IMR-90 (cell line): ENCODE measurements around the gene IL21R. TPM values are rescaled to one million over a fixed set of nuclear protein-coding genes. Genes with fewer than 3 reads are reported as not detected.

Experiments
- ATAC-seq: fragments of 200-7000 bp; cut with Tn5 transposase; 2 replicates; pipeline ENCODE4 v1.9.1; 2020; ENCODE audit warnings: low read depth, mild to moderate bottlenecking, moderate library complexity
- BruUV-seq: library from RNA; stranded (reverse); fragments of 400-500 nt; replicated peaks from 2 replicates; lab custom pipeline; 2021; lab: Mats Ljungman, UMichigan
- CTCF ChIA-PET: fragments of 300-600 bp; formaldehyde crosslinking; extraction: SDS; loops from one replicate; lab custom pipeline; 2021; ENCODE audit warnings: antibody characterized with exemption; lab: Yijun Ruan, JAX
- POLR2A ChIA-PET: fragments of 300-600 bp; sonication (Branson Sonifier 250); formaldehyde crosslinking; loops from one replicate; lab custom pipeline; 2022; ENCODE audit warnings: antibody characterized with exemption; ENCODE audit not compliant: unreplicated experiment; lab: Charles Lee
- DNase-seq: peaks from one replicate; pipeline ENCODE4 v3.0.0; 2013
- H2AFZ ChIP-seq: replicated peaks from 2 replicates; pipeline ENCODE3; 2013; ENCODE audit warnings: low read length, mild to moderate bottlenecking; ENCODE audit not compliant: poor library complexity
- H2AK5ac ChIP-seq: 2 replicates; pipeline ENCODE4 v1.6.1; 2013; ENCODE audit warnings: low read depth, low read length, inconsistent platforms
- H2AK9ac ChIP-seq: replicated peaks from 2 replicates; pipeline ENCODE3; 2013; ENCODE audit warnings: mild to moderate bottlenecking, low read depth, low read length, moderate library complexity; ENCODE audit not compliant: poor library complexity
- H2BK120ac ChIP-seq: 2 replicates; pipeline ENCODE4 v1.6.1; 2013; ENCODE audit warnings: low read depth, low read length, inconsistent platforms
- H2BK15ac ChIP-seq: 3 replicates; pipeline ENCODE4 v1.6.1; 2013; ENCODE audit warnings: low read depth, low read length, inconsistent platforms
- H2BK20ac ChIP-seq: 2 replicates; pipeline ENCODE4 v1.6.1; 2013; ENCODE audit warnings: low read depth, mild to moderate bottlenecking, inconsistent platforms, low read length, moderate library complexity
- H2BK5ac ChIP-seq: 2 replicates; pipeline ENCODE4 v1.6.1; 2013; ENCODE audit warnings: mild to moderate bottlenecking, low read depth, low read length, inconsistent platforms; ENCODE audit not compliant: poor library complexity, severe bottlenecking
- H3K14ac ChIP-seq: replicated peaks from 2 replicates; pipeline ENCODE4 v1.6.1; 2013; ENCODE audit warnings: low read depth, low read length, inconsistent platforms
- H3K18ac ChIP-seq: 2 replicates; pipeline ENCODE4 v1.6.1; 2013; ENCODE audit warnings: low read depth, low read length, control low read depth
- H3K23ac ChIP-seq: 2 replicates; pipeline ENCODE4 v1.6.1; 2013; ENCODE audit warnings: low read depth, low read length, inconsistent platforms
- H3K27ac ChIP-seq: 2 replicates; pipeline ENCODE4 v1.5.1; 2013; ENCODE audit warnings: mild to moderate bottlenecking, control low read depth, low read length; ENCODE audit not compliant: insufficient read depth
- H3K27me3 ChIP-seq: 2 replicates; pipeline ENCODE4 v1.6.1; 2013; ENCODE audit warnings: low read length; ENCODE audit not compliant: control insufficient read depth, insufficient read depth
- H3K36me3 ChIP-seq: 2 replicates; pipeline ENCODE4 v1.6.1; 2013; ENCODE audit warnings: low read length, mixed read lengths; ENCODE audit not compliant: control insufficient read depth, insufficient read depth
- H3K4ac ChIP-seq: 2 replicates; pipeline ENCODE4 v1.6.1; 2013; ENCODE audit warnings: low read depth, low read length, inconsistent platforms
- H3K4me1 ChIP-seq: 2 replicates; pipeline ENCODE4 v1.6.1; 2013; ENCODE audit warnings: low read length, mixed read lengths; ENCODE audit not compliant: control insufficient read depth, insufficient read depth
- H3K4me2 ChIP-seq: 2 replicates; pipeline ENCODE4 v1.6.1; 2013; ENCODE audit warnings: low read depth, mild to moderate bottlenecking, control low read depth, low read length, moderate library complexity
- H3K4me3 ChIP-seq: 2 replicates; pipeline ENCODE4 v1.5.1; 2013; ENCODE audit warnings: low read depth, mild to moderate bottlenecking, control low read depth, low read length, moderate library complexity; ENCODE audit not compliant: insufficient read depth
- H3K56ac ChIP-seq: 2 replicates; pipeline ENCODE4 v1.6.1; 2013; ENCODE audit warnings: low read length, inconsistent platforms; ENCODE audit not compliant: insufficient read depth; ENCODE audit errors: extremely low read depth
- H3K79me1 ChIP-seq, 2 experiments: 2 replicates each; pipeline ENCODE4 v1.6.1; 2013; ENCODE audit warnings: low read length in 2 of 2, inconsistent platforms in 1 of 2, low read depth in 1 of 2
- H3K9ac ChIP-seq: 2 replicates; pipeline ENCODE4 v1.6.1; 2013; ENCODE audit warnings: low read depth, low read length, control low read depth
- H3K9me1 ChIP-seq: 2 replicates; pipeline ENCODE4 v1.6.1; 2013; ENCODE audit warnings: low read length, inconsistent platforms; ENCODE audit not compliant: insufficient read depth
- H3K9me3 ChIP-seq: 2 replicates; pipeline ENCODE4 v1.6.1; 2013; ENCODE audit warnings: low read length; ENCODE audit not compliant: control insufficient read depth, insufficient read depth
- H4K20me1 ChIP-seq: 2 replicates; pipeline ENCODE4 v1.6.1; 2013; ENCODE audit warnings: low read length, inconsistent platforms; ENCODE audit not compliant: insufficient read depth
- H4K5ac ChIP-seq: 2 replicates; pipeline ENCODE4 v1.6.1; 2013; ENCODE audit warnings: mild to moderate bottlenecking, low read depth, low read length, control low read depth
- H4K8ac ChIP-seq, 2 experiments: 2 replicates each; pipeline ENCODE4 v1.6.1; 2013; ENCODE audit warnings: low read depth in 2 of 2, low read length in 2 of 2, control low read depth in 1 of 2, inconsistent platforms in 1 of 2
- H4K91ac ChIP-seq: 2 replicates; pipeline ENCODE4 v1.6.1; 2013; ENCODE audit warnings: low read depth, low read length, inconsistent platforms; ENCODE audit not compliant: insufficient read depth
- BHLHE40 ChIP-seq: fragments of 150-350 bp; IDR thresholded peaks from 2 replicates; pipeline ENCODE4 v1.6.1; 2016; ENCODE audit warnings: mild to moderate bottlenecking, low read depth, low read length
- CEBPB ChIP-seq: IDR thresholded peaks from 2 replicates; pipeline ENCODE4 v1.6.1; 2012; ENCODE audit warnings: low read depth, low read length, improper control_type of control experiment
- CHD1 ChIP-seq: IDR thresholded peaks from 2 replicates; pipeline ENCODE4 v1.6.1; 2012; ENCODE audit warnings: low read depth, low read length, improper control_type of control experiment
- CTCF ChIP-seq: conservative IDR thresholded peaks from 2 replicates; pipeline ENCODE4 v1.5.1; 2012; ENCODE audit warnings: mild to moderate bottlenecking, low read depth, low read length, improper control_type of control experiment
- ELK1 ChIP-seq: fragments of 150-350 bp; IDR thresholded peaks from 2 replicates; pipeline ENCODE4 v1.6.1; 2016; ENCODE audit warnings: low read depth, mild to moderate bottlenecking, low read length, moderate library complexity, borderline replicate concordance
- FOS ChIP-seq: fragments of 150-350 bp; IDR thresholded peaks from 2 replicates; pipeline ENCODE4 v1.6.1; 2016; ENCODE audit warnings: low read depth, low read length
- MAFK ChIP-seq: IDR thresholded peaks from 2 replicates; pipeline ENCODE4 v1.6.1; 2012; ENCODE audit warnings: low read depth, low read length, improper control_type of control experiment
- MAZ ChIP-seq: IDR thresholded peaks from 2 replicates; pipeline ENCODE4 v1.6.1; 2012; ENCODE audit warnings: low read depth, mild to moderate bottlenecking, low read length, improper control_type of control experiment, moderate library complexity, borderline replicate concordance
- MXI1 ChIP-seq: IDR thresholded peaks from 2 replicates; pipeline ENCODE4 v1.6.1; 2012; ENCODE audit warnings: low read depth, mild to moderate bottlenecking, low read length, moderate library complexity, borderline replicate concordance
- NFE2L2 ChIP-seq: fragments of 150-350 bp; IDR thresholded peaks from 2 replicates; pipeline ENCODE4 v1.6.1; 2016; ENCODE audit warnings: low read depth, mild to moderate bottlenecking, low read length
- POLR2A ChIP-seq: IDR thresholded peaks from 2 replicates; pipeline ENCODE4 v1.6.1; 2012; ENCODE audit warnings: mild to moderate bottlenecking, low read depth, low read length
- RAD21 ChIP-seq: IDR thresholded peaks from 2 replicates; pipeline ENCODE4 v1.6.1; 2012; ENCODE audit warnings: low read length, improper control_type of control experiment
- RCOR1 ChIP-seq: IDR thresholded peaks from 2 replicates; pipeline ENCODE4 v1.6.1; 2012; ENCODE audit warnings: mild to moderate bottlenecking, low read length, improper control_type of control experiment; ENCODE audit not compliant: insufficient replicate concordance
- RFX5 ChIP-seq: IDR thresholded peaks from 2 replicates; pipeline ENCODE4 v1.8.0; 2012; ENCODE audit warnings: low read depth, mild to moderate bottlenecking, low read length, moderate library complexity
- SMC3 ChIP-seq: fragments of 150-350 bp; IDR thresholded peaks from 2 replicates; pipeline ENCODE4 v1.6.1; 2016; ENCODE audit warnings: low read depth, mild to moderate bottlenecking, antibody characterized with exemption, low read length, moderate library complexity
- USF2 ChIP-seq: fragments of 150-350 bp; IDR thresholded peaks from 2 replicates; pipeline ENCODE4 v1.6.1; 2017; ENCODE audit warnings: mild to moderate bottlenecking, antibody characterized with exemption, low read length, low read depth
- WGBS, 2 experiments: methylation state at CpG; one replicate each; pipeline versions ENCODE4 v1.1.5 to v1.1.7; 2013; ENCODE audit warnings: missing lambda C conversion rate in 2 of 2; ENCODE audit not compliant: insufficient read length in 1 of 2; ENCODE audit errors: extremely low coverage in 2 of 2; 5-methylcytosine and 5-hydroxymethylcytosine counted together
- dilution Hi-C: fragments of 300-500 bp; cut with HindIII; formaldehyde crosslinking; loops from one replicate; pipeline ENCODE4 v1.14.3; 2018; ENCODE audit warnings: low sequenced_read_pairs; ENCODE audit not compliant: unreplicated experiment
- in situ Hi-C: fragments of 300-500 bp; cut with MboI; formaldehyde crosslinking; loops from 3 replicates; pipeline ENCODE4 v1.14.3; 2019; ENCODE audit warnings: low sequenced_read_pairs, inconsistent platforms, mixed read lengths
- intact Hi-C: fragments of 100-400 bp; cut with micrococcal nuclease; formaldehyde crosslinking; loops from 2 replicates; pipeline ENCODE4 v1.10.0; 2022
- polyA plus RNA-seq, 3 experiments: library from polyadenylated mRNA; depleted of rRNA; stranded (reverse); fragments of >200 nt; gene quantifications; 2 replicates each; pipeline ENCODE4 v1.2.3, GENCODE V29; 2012; ENCODE audit warnings: low replicate concordance in 1 of 3
- total RNA-seq: library from RNA; depleted of rRNA; stranded (reverse); fragments of >200 nt; gene quantifications from 2 replicates; pipeline ENCODE4 v1.2.3, GENCODE V29; 2012

The IL21R gene
- total and polyA plus RNA-seq, 2 of the 4 experiments (the other 2 are of a cell fraction) = 0.72 to 0.97 TPM

GRCh38 chr16:27410761-27411160, 8.8 kb downstream of the IL21R start:
- no peak overlapping the region for H4K91ac ChIP-seq
- intact Hi-C loops (no loop called here), in situ Hi-C loops (no loop called here), dilution Hi-C loops (no loop called here)
- H3K9me3 ChIP-seq = no peaks in the 10 kb centered on the region
- H3K4me3 ChIP-seq = no peak overlapping the region
- no TSS peak for BruUV-seq
- H4K8ac ChIP-seq = no peak overlapping the region
- no peak overlapping the region for H3K4ac ChIP-seq
- H3K4me1 ChIP-seq = peaks cover 8% of the 10 kb centered on the region
- H3K27me3 ChIP-seq = no peaks in the 10 kb centered on the region
- H2AK5ac ChIP-seq = no peak overlapping the region
- no peak overlapping the region for H3K18ac ChIP-seq
- H4K20me1 ChIP-seq = no peaks in the 10 kb centered on the region
- H3K36me3 ChIP-seq = no peaks in the 10 kb centered on the region
- H2BK5ac ChIP-seq = no peak overlapping the region
- H4K5ac ChIP-seq = no peak overlapping the region
- H3K4me2 ChIP-seq = no peak overlapping the region
- no peak overlapping the region for H2BK15ac ChIP-seq
- WGBS, 2 experiments = no CpG with 5 or more reads among the region's 1 CpG
- no peak overlapping the region for H3K27ac ChIP-seq
- no peak overlapping the region for H3K14ac ChIP-seq
- H2AFZ ChIP-seq = no peak overlapping the region
- peaks cover 0 to 10% of the 10 kb centered on the region in 2 experiments; a peak in 2 of 4 replicates for H3K79me1 ChIP-seq
- ATAC-seq (no peak), DNase-seq (no peak)
- POLR2A ChIA-PET = no interaction called here
- no peak overlapping the region for H2BK120ac ChIP-seq
- H3K9ac ChIP-seq = no peak overlapping the region
- H3K23ac ChIP-seq = no peak overlapping the region
- no peak overlapping the region for H2BK20ac ChIP-seq
- TF ChIP-seq CEBPB = no peak
- TF ChIP-seq MAFK = no peak
- no peak for TF ChIP-seq NFE2L2
- no peak for TF ChIP-seq MXI1
- TF ChIP-seq SMC3 = no peak
- no peak for TF ChIP-seq USF2
- no peak for TF ChIP-seq BHLHE40
- no peak for TF ChIP-seq POLR2A
- no peak for TF ChIP-seq FOS
- TF ChIP-seq RAD21 = no peak
- no peak for TF ChIP-seq RFX5
- no peak for TF ChIP-seq ELK1
- TF ChIP-seq CHD1 = no peak
- no peak for TF ChIP-seq CTCF
- no peak for TF ChIP-seq RCOR1
- no peak for TF ChIP-seq MAZ
- peaks cover 13% of the 10 kb centered on the region for H3K9me1 ChIP-seq
- no peak overlapping the region for H3K56ac ChIP-seq
- CTCF ChIA-PET = interaction anchor here (0.7 kb wide), 1 partner anchor 28 kb away, joined by 5 read pairs; no protein-coding TSS in a partner anchor
- H2AK9ac ChIP-seq = no peak overlapping the region
